Ascending aorta (tissue), 2 donors: Measurements from ENCODE around the gene ATP9A. TPM values are rescaled to one million over a fixed set of nuclear protein-coding genes. Genes with fewer than 3 reads are reported as not detected.
A peak's percentile ranks its signal among the peaks of the same experiment; 100 is the strongest.

Source experiments
- DNase-seq, 2 donors: peaks; one replicate each; pipeline ENCODE4 v3.0.0-alpha.2; 2019; ENCODE audit warnings: low spot score in 2 of 2
- H3K27ac ChIP-seq, 2 donors: fragments of 200-600 bp; sonication (generic); one replicate each; pipeline ENCODE4 v1.5.1; 2016 to 2017; ENCODE audit warnings: mild to moderate bottlenecking in 1 of 2
- H3K27me3 ChIP-seq: fragments of 200-600 bp; sonication (generic); one replicate; pipeline ENCODE4 v1.5.1; 2017
- H3K36me3 ChIP-seq, 2 donors: fragments of 200-600 bp; sonication (generic); one replicate each; pipeline ENCODE4 v1.5.1; 2016
- H3K4me1 ChIP-seq, 2 donors: fragments of 200-600 bp; sonication (generic); one replicate each; pipeline ENCODE4 v1.5.1; 2016 to 2017; ENCODE audit warnings: mild to moderate bottlenecking in 1 of 2
- H3K4me3 ChIP-seq, 2 donors: fragments of 200-600 bp; sonication (generic); one replicate each; pipeline ENCODE4 v1.5.1; 2016 to 2017; ENCODE audit warnings: mild to moderate bottlenecking in 1 of 2
- H3K9me3 ChIP-seq, 2 donors: fragments of 200-600 bp; sonication (generic); one replicate each; pipeline ENCODE4 v1.5.1; 2016
- intact Hi-C: fragments of 100-400 bp; cut with DNase I; formaldehyde crosslinking; loops from one replicate; pipeline ENCODE4 v1.15.1; 2023
- total RNA-seq: library from RNA; depleted of rRNA; stranded (reverse); fragments of >200 nt; gene quantifications from one replicate; pipeline ENCODE4 v1.1.0, GENCODE V29; 2016
- TF ChIP-seq, protein P1 (sequence below), 3 experiments: fragments of 200-600 bp in 2 of 3; fragments of 450-650 bp in 1 of 3; sonication (generic) in 2 of 3; IDR thresholded peaks; one replicate each; pipeline ENCODE4 v1.5.1; 2016 to 2019; ENCODE audit warnings: antibody characterized with exemption in 3 of 3, mild to moderate bottlenecking in 1 of 3, moderate library complexity in 1 of 3

Gene ATP9A
- total RNA-seq, 1 donor from 2014 or later: 14.5 TPM

DNA sequence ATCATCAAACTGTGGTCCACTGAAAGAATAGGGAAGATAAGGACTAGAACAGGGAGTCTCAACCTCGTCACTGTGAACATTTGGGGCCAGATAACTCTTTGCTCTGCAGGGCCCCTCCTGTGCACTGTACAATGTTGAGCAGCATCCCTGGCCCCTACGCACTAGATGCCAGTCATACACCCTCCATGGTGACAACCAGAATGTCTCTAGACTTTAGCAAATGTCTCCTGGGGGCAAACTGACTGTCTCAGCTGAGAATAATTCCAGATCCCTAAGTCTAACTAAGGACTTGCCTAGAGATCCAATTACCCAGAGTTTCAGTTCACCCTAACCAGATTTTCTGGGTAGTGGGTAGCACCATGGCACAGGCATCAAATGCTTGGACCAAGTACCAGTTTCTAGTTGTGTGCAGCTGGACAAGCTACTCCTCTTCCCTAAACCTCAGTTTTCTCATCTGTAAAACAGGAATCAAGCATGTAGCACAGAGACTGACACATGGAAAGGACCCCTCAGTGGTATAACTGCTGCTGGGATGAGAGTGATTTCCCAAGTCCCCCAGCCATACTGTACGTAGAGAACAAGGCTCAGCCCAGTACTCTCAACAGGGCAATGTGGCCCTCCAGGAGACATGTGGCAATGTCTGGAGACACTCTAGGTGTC lies 138.7 kb downstream of the ATP9A start:
- Histone ChIP-seq H3K4me1 (peaks cover 15 to 21% of the 10 kb centered on the region in 2 donors), H3K9me3 (no peaks in the 10 kb centered on the region), H3K4me3 (no peak overlapping the region), H3K27me3 (no peaks in the 10 kb centered on the region), H3K36me3 (peaks cover 3 to 5% of the 10 kb centered on the region in 2 donors), H3K27ac (peak overlapping the region; percentile 78 to 90)
- TF ChIP-seq, protein P1, sequence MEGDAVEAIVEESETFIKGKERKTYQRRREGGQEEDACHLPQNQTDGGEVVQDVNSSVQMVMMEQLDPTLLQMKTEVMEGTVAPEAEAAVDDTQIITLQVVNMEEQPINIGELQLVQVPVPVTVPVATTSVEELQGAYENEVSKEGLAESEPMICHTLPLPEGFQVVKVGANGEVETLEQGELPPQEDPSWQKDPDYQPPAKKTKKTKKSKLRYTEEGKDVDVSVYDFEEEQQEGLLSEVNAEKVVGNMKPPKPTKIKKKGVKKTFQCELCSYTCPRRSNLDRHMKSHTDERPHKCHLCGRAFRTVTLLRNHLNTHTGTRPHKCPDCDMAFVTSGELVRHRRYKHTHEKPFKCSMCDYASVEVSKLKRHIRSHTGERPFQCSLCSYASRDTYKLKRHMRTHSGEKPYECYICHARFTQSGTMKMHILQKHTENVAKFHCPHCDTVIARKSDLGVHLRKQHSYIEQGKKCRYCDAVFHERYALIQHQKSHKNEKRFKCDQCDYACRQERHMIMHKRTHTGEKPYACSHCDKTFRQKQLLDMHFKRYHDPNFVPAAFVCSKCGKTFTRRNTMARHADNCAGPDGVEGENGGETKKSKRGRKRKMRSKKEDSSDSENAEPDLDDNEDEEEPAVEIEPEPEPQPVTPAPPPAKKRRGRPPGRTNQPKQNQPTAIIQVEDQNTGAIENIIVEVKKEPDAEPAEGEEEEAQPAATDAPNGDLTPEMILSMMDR (IDR thresholded peaks at IDR 0.05): no peak
- intact Hi-C loops: loop anchor here (5.0 kb wide), 3 partner anchors 62 to 182 kb away; no protein-coding TSS in a partner anchor
- no peak for DNase-seq

DNA sequence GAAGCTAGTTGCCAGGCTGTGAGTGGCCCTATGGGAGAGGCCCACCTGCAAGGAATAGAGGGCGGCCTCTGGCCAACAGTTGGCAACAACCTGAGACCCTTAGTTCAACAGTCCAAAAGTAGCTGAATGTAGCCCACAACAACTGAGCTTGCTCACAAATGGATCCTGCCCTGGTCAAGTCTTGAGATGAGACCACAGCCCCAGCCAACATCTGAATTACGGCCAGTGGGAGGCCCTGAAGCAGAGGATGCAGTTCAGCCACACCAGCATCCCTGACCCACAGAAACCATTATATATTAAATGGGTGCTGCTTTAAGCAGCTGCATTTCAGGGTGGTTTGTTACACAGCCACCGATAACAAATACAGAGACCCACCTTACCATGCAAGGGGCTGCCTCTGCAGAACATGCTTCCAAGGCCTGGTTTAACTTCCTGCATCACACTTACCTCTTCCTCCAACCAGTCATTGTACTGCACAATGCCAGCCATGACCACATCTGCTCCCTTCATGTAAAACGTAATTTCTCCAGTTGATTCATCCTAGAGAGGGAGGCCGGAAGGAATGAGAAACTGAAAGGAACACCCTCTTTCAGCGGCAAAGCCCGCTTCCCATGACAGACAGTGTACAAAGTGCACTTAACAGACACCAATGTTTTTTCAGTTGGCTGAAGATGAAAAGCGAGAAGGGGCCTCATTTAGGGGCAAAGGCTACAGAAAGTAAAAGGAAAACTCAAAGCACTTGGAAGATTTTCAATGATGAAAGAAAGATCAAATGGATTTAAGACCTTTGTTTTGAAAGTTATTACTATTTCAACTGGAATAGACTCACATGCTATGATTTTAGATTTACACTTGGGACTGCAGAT lies 139.4 kb downstream of the ATP9A start:
- DNase-seq: no peak
- TF ChIP-seq, protein P1 (IDR thresholded peaks at IDR 0.05): no peak
- peaks cover 15 to 21% of the 10 kb centered on the region in 2 donors for H3K4me1 ChIP-seq
- H3K9me3 ChIP-seq: no peaks in the 10 kb centered on the region
- no peak overlapping the region for H3K4me3 ChIP-seq
- H3K27me3 ChIP-seq: no peaks in the 10 kb centered on the region
- peaks cover 3 to 10% of the 10 kb centered on the region in 2 donors for H3K36me3 ChIP-seq
- no peak overlapping the region for H3K27ac ChIP-seq
- intact Hi-C loops: no loop called here

DNA sequence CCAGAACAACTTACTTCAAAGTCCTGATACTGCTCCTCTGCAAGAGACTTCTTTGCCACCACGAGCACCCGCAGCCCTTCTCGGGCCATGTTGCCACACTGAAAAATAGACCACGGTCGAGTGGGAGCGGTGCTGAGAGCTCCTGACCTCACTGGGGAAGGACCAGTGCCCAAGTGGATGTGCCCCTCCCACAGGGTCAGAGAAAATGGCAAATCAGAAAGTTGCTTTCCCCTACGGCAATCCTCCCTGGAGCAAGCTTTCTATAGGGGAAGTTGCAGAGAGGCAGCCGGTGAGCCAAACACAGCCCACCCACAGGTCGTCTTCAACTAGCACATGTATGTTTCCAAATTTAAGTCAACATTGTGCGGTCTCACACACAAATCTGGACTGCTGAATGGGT lies 140.6 kb downstream of the ATP9A start:
- no peaks in the 10 kb centered on the region for H3K9me3 ChIP-seq
- peaks cover 15 to 21% of the 10 kb centered on the region in 2 donors for H3K4me1 ChIP-seq
- H3K27ac ChIP-seq: no peak overlapping the region
- TF ChIP-seq, protein P1 (IDR thresholded peaks at IDR 0.05): no peak
- intact Hi-C loops: no loop called here
- H3K27me3 ChIP-seq: no peaks in the 10 kb centered on the region
- peaks cover 3 to 14% of the 10 kb centered on the region in 2 donors for H3K36me3 ChIP-seq
- H3K4me3 ChIP-seq: no peak overlapping the region
- no peak for DNase-seq

DNA sequence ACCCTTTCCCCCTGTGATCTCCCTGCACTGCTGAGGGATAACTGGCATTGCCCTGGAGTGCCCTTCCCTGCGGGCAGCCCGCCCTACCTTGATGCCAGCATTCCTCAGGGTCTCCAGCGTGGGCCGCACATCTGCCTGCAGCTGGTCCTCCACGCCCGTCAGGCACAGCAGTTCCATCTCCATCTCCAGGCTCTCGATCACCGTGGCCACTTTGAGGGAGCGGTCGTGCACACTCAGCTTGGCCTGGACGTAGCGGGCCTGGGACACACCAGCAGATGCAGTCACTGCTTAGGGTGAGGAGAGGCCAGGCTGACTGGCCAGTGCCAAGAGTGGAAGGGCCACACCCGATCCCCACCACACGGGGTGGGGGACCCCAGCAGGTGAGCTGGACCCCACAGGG lies 143.1 kb downstream of the ATP9A start:
- H3K9me3 ChIP-seq: no peaks in the 10 kb centered on the region
- TF ChIP-seq, protein P1 (IDR thresholded peaks at IDR 0.05): no peak
- H3K4me1 ChIP-seq: peaks cover 3 to 5% of the 10 kb centered on the region in 2 donors
- peaks cover 11 to 26% of the 10 kb centered on the region in 2 donors for H3K36me3 ChIP-seq
- no peak overlapping the region for H3K4me3 ChIP-seq
- no peaks in the 10 kb centered on the region for H3K27me3 ChIP-seq
- DNase-seq: no peak
- intact Hi-C loops: no loop called here
- H3K27ac ChIP-seq: no peak overlapping the region

DNA sequence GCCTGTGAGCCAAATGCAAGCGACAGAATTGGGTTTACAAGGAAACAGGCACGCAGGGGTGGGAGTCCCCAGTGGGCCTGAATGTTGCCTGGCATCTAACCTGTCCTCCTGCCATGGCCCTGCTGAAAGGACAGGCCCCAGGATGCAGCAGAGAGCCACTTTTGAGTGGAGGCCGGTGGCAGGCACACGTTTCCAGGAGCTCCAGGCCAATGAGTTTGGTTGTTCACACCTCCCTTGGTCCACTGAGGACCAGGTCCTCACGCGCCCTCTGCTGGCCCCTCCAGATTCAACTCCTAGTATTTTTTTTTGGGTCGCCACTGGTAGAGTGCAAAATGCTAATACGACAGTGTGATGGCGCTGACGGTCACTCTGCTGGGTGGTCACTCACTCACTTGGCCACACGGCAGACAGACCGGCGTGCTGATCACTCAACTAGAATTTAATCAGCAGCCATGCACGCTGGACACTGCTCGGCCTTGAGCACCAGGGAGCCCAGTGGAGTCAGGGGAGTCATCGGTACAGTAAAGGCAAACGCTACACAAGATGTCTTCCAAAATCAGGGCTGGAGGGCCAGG lies 143.9 kb downstream of the ATP9A start:
- no peaks in the 10 kb centered on the region for H3K4me1 ChIP-seq
- H3K27me3 ChIP-seq: no peaks in the 10 kb centered on the region
- H3K4me3 ChIP-seq: no peak overlapping the region
- H3K27ac ChIP-seq: no peak overlapping the region
- intact Hi-C loops: no loop called here
- no peak for DNase-seq
- H3K9me3 ChIP-seq: no peaks in the 10 kb centered on the region
- TF ChIP-seq, protein P1 (IDR thresholded peaks at IDR 0.05): peak in 2 of 3 experiments; percentile 21 to 55
- peaks cover 11 to 26% of the 10 kb centered on the region in 2 donors for H3K36me3 ChIP-seq
